Left lung (tissue), 10 donors: ENCODE data around the gene SOX12. TPM values are rescaled to one million over a fixed set of nuclear protein-coding genes. Genes with fewer than 3 reads are reported as not detected.
"Not testable (repeated sequence)": the region's sequence is repeated elsewhere in the genome, so short reads cannot be mapped to it uniquely, and the experiment has no call there.

Experiments
- ATAC-seq: fragments of 200-7000 bp; cut with Tn5 transposase; one replicate; pipeline ENCODE4 v1.9.1; 2020; ENCODE audit warnings: moderate library complexity
- DNase-seq, 4 donors: peaks; one replicate each; pipeline ENCODE4 v3.0.0-alpha.2; 2013 to 2020
- H3K27ac ChIP-seq, 2 donors: fragments of 200-600 bp; sonication (generic) in 1 of 2; one replicate each; pipeline versions ENCODE4 v1.5.0 to v1.8.0; 2020 to 2021
- H3K27me3 ChIP-seq, 2 donors: fragments of 200-600 bp; sonication (generic) in 1 of 2; one replicate each; pipeline versions ENCODE4 v1.5.0 to v1.8.0; 2020 to 2021
- H3K36me3 ChIP-seq, 2 donors: fragments of 200-600 bp; sonication (generic) in 1 of 2; one replicate each; pipeline versions ENCODE4 v1.5.0 to v1.8.0; 2020 to 2021
- H3K4me1 ChIP-seq, 2 donors: fragments of 200-600 bp; one replicate each; pipeline ENCODE4 v1.8.0; 2021
- H3K4me3 ChIP-seq, 2 donors: fragments of 200-600 bp; sonication (generic) in 1 of 2; one replicate each; pipeline versions ENCODE4 v1.5.0 to v1.8.0; 2020 to 2021; ENCODE audit warnings: mild to moderate bottlenecking in 1 of 2
- H3K9me3 ChIP-seq, 2 donors: fragments of 200-600 bp; sonication (generic) in 1 of 2; one replicate each; pipeline versions ENCODE4 v1.5.0 to v1.8.0; 2020 to 2021
- intact Hi-C, 2 donors: fragments of 100-400 bp; cut with DNase I; formaldehyde crosslinking; loops; one replicate each; pipeline versions ENCODE4 v1.11.2 to v1.14.2; 2022
- polyA plus RNA-seq, 6 donors: library from polyadenylated mRNA; unstranded; fragments of 120-200 nt; gene quantifications; one replicate each; pipeline ENCODE4 v1.2.1, GENCODE V29; 2013; ENCODE audit not compliant: insufficient read length in 6 of 6
- total RNA-seq, 2 donors: library from RNA; stranded (reverse); fragmentation: NEBNext Ultra II Directional; extraction: Animal tissue kit (Norgen Biotek cat#: 25700); gene quantifications; one replicate each; pipeline ENCODE4 v1.2.1, GENCODE V29; 2021
- TF ChIP-seq, protein P1 (sequence below), 2 donors: fragments of 200-600 bp; sonication (generic) in 1 of 2; IDR thresholded peaks; one replicate each; pipeline versions ENCODE4 v1.5.0 to v1.8.0; 2021; ENCODE audit warnings: antibody characterized with exemption in 2 of 2
- donor health status: DM: no; HTN: yes; CAD: no.
- donor health status: DM: no; HTN: no; CAD: no.

The SOX12 gene
- total and polyA plus RNA-seq, 8 donors: 14.0 to 39.3 (median 30.6) TPM

DNA sequence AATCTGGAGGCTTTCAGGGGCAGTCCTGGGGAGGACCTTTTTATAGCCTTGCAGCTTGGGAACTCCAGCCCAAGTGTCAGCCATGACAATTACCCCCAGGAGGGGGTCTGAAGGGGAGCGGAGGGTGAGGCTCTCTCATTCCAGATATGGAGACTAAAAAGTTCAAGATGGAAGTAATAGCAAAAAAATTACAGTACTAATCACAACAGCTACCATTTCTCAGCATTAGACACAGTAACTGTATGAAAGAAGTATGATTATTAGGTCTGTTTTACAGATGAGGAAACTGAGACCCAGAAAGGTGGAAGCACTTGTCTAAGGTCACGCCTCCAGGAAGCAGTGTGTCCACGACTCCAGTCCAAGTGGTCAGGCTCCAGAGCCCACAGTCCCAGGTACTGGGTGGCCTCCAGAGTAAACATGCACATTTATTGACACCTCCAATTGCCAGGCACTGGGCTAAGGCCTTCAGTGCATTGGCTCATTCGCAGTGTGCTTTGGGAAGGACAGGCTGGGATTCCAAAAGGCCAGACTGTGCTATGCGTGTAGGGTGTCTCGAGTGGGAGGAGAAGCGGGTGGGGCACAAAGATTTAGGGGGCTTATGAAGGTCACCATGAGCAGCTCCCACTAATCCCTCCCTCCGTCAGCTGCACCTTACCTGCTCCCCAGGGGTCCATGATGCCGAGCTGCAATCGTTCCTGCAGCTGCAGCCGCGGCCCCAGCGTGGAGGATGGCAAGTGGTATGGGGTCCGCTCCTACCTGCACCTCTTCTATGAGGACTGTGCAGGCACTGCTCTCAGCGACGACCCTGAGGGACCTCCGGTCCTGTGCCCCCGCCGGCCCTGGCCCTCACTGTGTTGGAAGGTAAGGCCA, 23.9 kb downstream of the SOX12 start:
- Histone ChIP-seq H3K27me3 (peaks cover 0 to 18% of the 10 kb centered on the region in 2 donors), H3K36me3 (no peaks in the 10 kb centered on the region), H3K9me3 (no peaks in the 10 kb centered on the region), H3K27ac (no peak overlapping the region), H3K4me3 (no peak overlapping the region), H3K4me1 (peaks cover 4 to 17% of the 10 kb centered on the region in 2 donors)
- intact Hi-C loops: no loop called here
- TF ChIP-seq, protein P1, sequence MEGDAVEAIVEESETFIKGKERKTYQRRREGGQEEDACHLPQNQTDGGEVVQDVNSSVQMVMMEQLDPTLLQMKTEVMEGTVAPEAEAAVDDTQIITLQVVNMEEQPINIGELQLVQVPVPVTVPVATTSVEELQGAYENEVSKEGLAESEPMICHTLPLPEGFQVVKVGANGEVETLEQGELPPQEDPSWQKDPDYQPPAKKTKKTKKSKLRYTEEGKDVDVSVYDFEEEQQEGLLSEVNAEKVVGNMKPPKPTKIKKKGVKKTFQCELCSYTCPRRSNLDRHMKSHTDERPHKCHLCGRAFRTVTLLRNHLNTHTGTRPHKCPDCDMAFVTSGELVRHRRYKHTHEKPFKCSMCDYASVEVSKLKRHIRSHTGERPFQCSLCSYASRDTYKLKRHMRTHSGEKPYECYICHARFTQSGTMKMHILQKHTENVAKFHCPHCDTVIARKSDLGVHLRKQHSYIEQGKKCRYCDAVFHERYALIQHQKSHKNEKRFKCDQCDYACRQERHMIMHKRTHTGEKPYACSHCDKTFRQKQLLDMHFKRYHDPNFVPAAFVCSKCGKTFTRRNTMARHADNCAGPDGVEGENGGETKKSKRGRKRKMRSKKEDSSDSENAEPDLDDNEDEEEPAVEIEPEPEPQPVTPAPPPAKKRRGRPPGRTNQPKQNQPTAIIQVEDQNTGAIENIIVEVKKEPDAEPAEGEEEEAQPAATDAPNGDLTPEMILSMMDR (IDR thresholded peaks at IDR 0.05): no peak
- DNase-seq (no peak), ATAC-seq (no peak)

DNA sequence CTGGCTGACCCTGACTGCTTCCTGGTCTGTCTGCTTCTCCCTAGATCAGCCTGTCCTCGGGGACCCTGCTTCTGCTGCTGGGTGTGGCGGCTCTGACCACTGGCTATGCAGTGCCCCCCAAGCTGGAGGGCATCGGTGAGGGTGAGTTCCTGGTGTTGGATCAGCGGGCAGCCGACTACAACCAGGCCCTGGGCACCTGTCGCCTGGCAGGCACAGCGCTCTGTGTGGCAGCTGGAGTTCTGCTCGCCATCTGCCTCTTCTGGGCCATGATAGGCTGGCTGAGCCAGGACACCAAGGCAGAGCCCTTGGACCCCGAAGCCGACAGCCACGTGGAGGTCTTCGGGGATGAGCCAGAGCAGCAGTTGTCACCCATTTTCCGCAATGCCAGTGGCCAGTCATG, 27.8 kb downstream of the SOX12 start:
- H3K4me3 ChIP-seq: no peak overlapping the region
- H3K9me3 ChIP-seq: no peaks in the 10 kb centered on the region
- TF ChIP-seq, protein P1 (IDR thresholded peaks at IDR 0.05): no peak
- DNase-seq: no peak
- H3K27ac ChIP-seq: no peak overlapping the region
- no peak for ATAC-seq
- intact Hi-C loops: no loop called here
- H3K36me3 ChIP-seq: no peaks in the 10 kb centered on the region
- no peaks in the 10 kb centered on the region for H3K27me3 ChIP-seq
- H3K4me1 ChIP-seq: peaks cover 0 to 8% of the 10 kb centered on the region in 2 donors

DNA sequence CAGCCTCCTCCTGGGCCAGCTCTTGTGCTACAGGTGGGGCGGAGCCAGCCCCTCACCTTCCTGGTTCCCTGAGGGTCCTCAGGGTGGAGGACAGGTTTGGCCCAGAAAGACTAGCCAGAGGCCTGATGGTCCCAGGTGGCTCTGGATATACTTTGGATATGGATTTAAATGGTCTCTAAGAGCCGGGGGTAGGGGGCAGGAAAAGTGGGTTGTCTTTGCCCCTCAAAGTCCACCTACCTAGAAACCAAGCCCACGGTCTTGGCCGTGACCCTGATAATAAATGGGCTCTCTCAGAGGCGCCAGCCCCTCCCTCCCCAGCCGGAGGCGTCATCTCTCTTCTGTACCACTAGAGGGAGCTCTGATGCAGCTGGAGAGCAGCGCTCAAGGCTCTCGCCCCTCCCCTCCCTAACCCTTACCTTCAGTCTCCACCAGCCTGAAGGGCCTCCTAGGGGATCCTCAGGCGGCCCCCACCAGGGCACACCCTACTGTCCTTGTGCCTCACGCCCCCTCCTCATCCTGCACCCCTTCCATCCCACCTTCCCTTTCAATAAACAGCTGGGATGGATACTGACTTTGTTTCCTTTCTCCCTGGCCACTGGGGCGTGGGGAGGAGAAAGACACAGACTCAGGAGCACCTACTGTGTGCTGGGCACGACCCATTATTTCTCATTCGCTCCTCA, 29.1 kb downstream of the SOX12 start:
- DNase-seq (peak; percentile 71 to 89 (median 81)), ATAC-seq (peak; percentile 97)
- H3K27me3 ChIP-seq: no peaks in the 10 kb centered on the region
- intact Hi-C loops: loop anchor here in 1 of 2 donors (2.0 kb wide), 1 partner anchor 124 kb away; no protein-coding TSS in a partner anchor
- H3K36me3 ChIP-seq: no peaks in the 10 kb centered on the region
- no peaks in the 10 kb centered on the region for H3K9me3 ChIP-seq
- H3K4me3 ChIP-seq: no peak overlapping the region
- H3K4me1 ChIP-seq: peaks cover 0 to 9% of the 10 kb centered on the region in 2 donors
- TF ChIP-seq, protein P1 (IDR thresholded peaks at IDR 0.05): peak; percentile 97 to 98
- no peak overlapping the region for H3K27ac ChIP-seq

DNA sequence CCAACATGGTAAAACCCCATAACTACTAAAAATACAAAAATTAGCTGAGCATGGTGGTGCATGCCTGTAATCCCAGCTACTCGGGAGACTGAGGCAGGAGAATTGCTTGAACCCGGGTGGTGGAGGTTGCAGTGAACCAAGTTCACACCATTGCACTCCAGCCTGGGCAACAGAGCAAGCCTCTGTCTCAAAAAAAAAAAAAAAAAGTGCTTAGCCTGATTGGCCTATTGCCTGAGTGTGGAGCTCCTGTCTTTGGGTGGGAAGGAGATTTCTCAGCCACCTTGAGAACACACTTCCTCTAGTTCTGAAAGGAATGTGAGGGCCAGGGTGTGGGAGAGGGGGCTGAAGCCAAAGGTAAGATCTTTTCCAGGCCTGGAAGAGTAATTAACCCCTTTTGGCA, 30.8 kb downstream of the SOX12 start:
- intact Hi-C loops, H3K27me3 ChIP-seq, H3K36me3 ChIP-seq, DNase-seq, H3K4me3 ChIP-seq, H3K27ac ChIP-seq, ATAC-seq, H3K9me3 ChIP-seq: not testable (repeated sequence)
- H3K4me1 ChIP-seq: peaks cover 0 to 15% of the 10 kb centered on the region in 2 donors

DNA sequence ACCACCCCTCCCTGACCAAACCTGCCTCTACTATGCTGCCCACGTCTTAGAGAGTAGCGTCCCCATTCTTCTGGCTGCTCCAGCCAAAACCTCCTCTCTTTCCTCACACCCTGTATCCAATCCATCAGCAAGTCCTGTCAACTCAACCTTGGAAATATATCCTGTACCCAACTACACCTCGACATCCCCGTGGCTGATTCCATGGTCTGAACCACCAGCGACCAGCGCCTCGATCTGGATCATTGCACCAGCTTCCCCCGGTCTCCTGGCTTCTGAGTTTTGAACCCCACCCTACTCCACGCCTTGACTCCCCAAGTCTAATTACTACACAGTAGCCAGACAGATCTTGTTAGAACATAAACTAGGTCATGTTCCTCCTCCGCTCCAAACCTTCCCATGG, 31.4 kb downstream of the SOX12 start:
- no peaks in the 10 kb centered on the region for H3K36me3 ChIP-seq
- no peak overlapping the region for H3K4me3 ChIP-seq
- intact Hi-C loops: no loop called here
- no peak for DNase-seq
- no peaks in the 10 kb centered on the region for H3K9me3 ChIP-seq
- no peaks in the 10 kb centered on the region for H3K27me3 ChIP-seq
- TF ChIP-seq, protein P1 (IDR thresholded peaks at IDR 0.05): no peak
- H3K4me1 ChIP-seq: peaks cover 0 to 15% of the 10 kb centered on the region in 2 donors
- no peak for ATAC-seq
- H3K27ac ChIP-seq: no peak overlapping the region
